ENCODE results near the gene DNAJC30.
"Not testable (repeated sequence)": the region's sequence is repeated elsewhere in the genome, so short reads cannot be mapped to it uniquely, and the experiment has no call there.

The DNAJC30 gene

DNA sequence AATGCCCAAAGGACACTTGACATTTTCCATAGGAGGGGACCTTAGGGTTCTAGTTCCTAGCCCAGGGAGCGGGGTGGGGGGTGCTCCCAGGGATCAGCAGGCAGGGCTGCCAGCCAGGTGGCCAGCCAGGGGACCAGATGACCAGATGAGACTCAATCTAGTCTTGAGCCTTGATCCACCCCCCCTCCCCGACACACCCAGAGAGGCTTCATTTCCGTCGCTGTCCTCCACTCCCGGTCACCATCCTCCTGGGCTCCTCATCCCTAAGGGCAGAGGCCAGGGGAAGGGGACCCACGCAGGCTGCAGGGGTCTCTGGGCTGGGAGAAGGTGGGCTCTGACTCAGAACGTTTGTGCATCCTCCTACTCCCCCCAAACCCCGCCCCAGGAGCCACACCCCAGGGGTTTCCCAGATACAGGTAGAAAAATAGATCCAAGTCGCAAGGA is 35.2 kb upstream of the DNAJC30 start:
- Histone ChIP-seq H3K9me3 (no peaks in the 10 kb centered on the region), H3K27me3 (no peaks in the 10 kb centered on the region), H3K4me3 (ENCODE audit: low read depth, low read length) (peak overlapping the region; percentile 81), H3K4me1 (peaks cover 12% of the 10 kb centered on the region), H3K36me3 (no peaks in the 10 kb centered on the region)
- no peak for DNase-seq
- TF ChIP-seq, protein P1, sequence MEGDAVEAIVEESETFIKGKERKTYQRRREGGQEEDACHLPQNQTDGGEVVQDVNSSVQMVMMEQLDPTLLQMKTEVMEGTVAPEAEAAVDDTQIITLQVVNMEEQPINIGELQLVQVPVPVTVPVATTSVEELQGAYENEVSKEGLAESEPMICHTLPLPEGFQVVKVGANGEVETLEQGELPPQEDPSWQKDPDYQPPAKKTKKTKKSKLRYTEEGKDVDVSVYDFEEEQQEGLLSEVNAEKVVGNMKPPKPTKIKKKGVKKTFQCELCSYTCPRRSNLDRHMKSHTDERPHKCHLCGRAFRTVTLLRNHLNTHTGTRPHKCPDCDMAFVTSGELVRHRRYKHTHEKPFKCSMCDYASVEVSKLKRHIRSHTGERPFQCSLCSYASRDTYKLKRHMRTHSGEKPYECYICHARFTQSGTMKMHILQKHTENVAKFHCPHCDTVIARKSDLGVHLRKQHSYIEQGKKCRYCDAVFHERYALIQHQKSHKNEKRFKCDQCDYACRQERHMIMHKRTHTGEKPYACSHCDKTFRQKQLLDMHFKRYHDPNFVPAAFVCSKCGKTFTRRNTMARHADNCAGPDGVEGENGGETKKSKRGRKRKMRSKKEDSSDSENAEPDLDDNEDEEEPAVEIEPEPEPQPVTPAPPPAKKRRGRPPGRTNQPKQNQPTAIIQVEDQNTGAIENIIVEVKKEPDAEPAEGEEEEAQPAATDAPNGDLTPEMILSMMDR (IDR thresholded peaks at IDR 0.05; ENCODE audit: low read depth, low read length), result no peak

DNA sequence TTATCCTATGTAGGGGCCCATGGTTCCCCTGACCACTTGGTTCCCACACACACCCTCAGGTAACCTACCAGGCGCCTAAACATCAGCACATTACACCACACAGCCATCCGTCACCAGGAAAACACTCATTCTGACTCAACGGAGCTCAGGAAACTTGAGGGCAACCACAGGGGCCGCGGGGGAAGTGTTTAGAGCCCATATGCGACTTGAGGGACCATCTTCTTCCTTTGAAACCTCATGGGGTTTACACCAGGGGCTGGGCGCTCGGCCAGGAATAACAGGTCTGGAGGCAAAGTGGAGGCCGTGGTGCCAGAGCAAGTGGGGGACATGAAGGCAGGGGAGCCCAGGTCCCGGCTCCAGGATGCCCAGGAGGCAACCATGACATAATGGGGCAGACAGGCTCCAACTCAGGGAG is 34.7 kb upstream of the DNAJC30 start:
- Histone ChIP-seq H3K4me3 (ENCODE audit: low read depth, low read length) (peak overlapping the region; percentile 8), H3K9me3 (no peaks in the 10 kb centered on the region), H3K4me1 (peaks cover 12% of the 10 kb centered on the region), H3K36me3 (no peaks in the 10 kb centered on the region), H3K27me3 (no peaks in the 10 kb centered on the region)
- TF ChIP-seq, protein P1 (IDR thresholded peaks at IDR 0.05; ENCODE audit: low read depth, low read length), result no peak
- no peak for DNase-seq

DNA sequence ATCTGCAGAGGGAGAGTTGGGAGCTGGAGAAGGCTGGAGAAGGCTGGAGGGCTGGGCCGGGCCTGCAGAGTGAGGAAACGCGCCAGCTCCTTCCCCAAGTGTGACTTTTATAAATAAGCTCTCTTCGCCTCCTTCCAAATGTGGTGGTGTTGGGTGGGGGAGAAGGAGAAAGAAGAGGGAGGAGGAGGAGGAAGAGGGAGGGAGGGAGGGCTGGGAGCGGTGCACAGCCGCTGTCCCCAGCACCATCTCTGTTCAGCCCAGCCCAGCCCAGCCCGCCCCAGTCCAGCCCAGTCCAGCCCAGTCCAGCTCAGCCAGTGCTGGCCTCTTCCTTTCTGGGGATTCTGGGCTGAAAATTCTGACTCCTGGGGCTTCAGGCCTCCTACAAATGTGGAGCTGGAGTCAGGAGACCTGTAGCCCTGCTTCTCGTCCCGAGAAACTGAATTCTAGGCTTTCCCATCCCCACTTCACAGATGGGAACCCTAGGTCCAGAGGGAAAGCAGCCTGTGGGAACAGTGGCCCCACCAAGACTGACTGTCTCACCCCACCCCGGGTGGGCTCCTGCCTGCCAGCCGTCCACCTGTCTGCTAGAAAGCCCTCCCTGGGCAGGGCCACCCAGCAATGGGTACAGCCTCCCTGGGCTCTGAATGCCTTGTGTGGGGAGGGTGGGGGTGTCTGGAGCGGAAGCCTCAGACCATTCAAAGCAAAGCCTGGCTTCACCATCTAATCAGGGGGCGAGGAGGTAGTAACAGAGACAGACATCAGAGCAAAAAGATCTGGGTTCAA is 34.0 kb upstream of the DNAJC30 start:
- Histone ChIP-seq H3K9me3 (no peaks in the 10 kb centered on the region), H3K4me3 (ENCODE audit: low read depth, low read length) (no peak overlapping the region), H3K4me1 (peaks cover 12% of the 10 kb centered on the region), H3K36me3 (no peaks in the 10 kb centered on the region), H3K27me3 (no peaks in the 10 kb centered on the region)
- DNase-seq, result no peak
- TF ChIP-seq, protein P1 (IDR thresholded peaks at IDR 0.05; ENCODE audit: low read depth, low read length), result no peak

GRCh38 chr7:73716318-73716890 is 33.2 kb upstream of the DNAJC30 start:
- no peak overlapping the region for H3K4me3 ChIP-seq (ENCODE audit: low read depth, low read length)
- no peaks in the 10 kb centered on the region for H3K36me3 ChIP-seq
- H3K9me3 ChIP-seq, result no peaks in the 10 kb centered on the region
- H3K27me3 ChIP-seq, result no peaks in the 10 kb centered on the region
- peaks cover 12% of the 10 kb centered on the region for H3K4me1 ChIP-seq
- TF ChIP-seq, protein P1 (IDR thresholded peaks at IDR 0.05; ENCODE audit: low read depth, low read length), result no peak
- no peak for DNase-seq

GRCh38 chr7:73715648-73716317 is 32.5 kb upstream of the DNAJC30 start:
- peak; percentile 88 for DNase-seq
- TF ChIP-seq, protein P1 (IDR thresholded peaks at IDR 0.05; ENCODE audit: low read depth, low read length), result no peak
- Histone ChIP-seq H3K4me3 (ENCODE audit: low read depth, low read length) (no peak overlapping the region), H3K9me3 (no peaks in the 10 kb centered on the region), H3K4me1 (peaks cover 12% of the 10 kb centered on the region), H3K27me3 (no peaks in the 10 kb centered on the region), H3K36me3 (no peaks in the 10 kb centered on the region)

GRCh38 chr7:73713319-73713718 is 30.1 kb upstream of the DNAJC30 start:
- not testable (repeated sequence) for H3K27me3 ChIP-seq; H3K4me3 ChIP-seq (ENCODE audit: low read depth, low read length); H3K36me3 ChIP-seq; H3K9me3 ChIP-seq; DNase-seq
- peaks cover 12% of the 10 kb centered on the region for H3K4me1 ChIP-seq
